GM12878 (cell line): ENCODE data around the gene SLC7A1. TPM values are rescaled to one million over a fixed set of nuclear protein-coding genes. Genes with fewer than 3 reads are reported as not detected.

Source experiments
- CREB1 ChIP-seq: IDR thresholded peaks from 2 replicates; pipeline ENCODE4 v1.6.1; 2012; ENCODE audit warnings: low read depth, mild to moderate bottlenecking, inconsistent platforms
- FOXM1 ChIP-seq: IDR thresholded peaks from 2 replicates; pipeline ENCODE4 v1.6.1; 2012; ENCODE audit warnings: low read depth, mild to moderate bottlenecking, inconsistent platforms, low read length, moderate library complexity
- HCFC1 ChIP-seq: fragments of 150-350 bp; IDR thresholded peaks from 2 replicates; pipeline ENCODE4 v1.6.1; 2014; ENCODE audit warnings: low read length
- HDAC2 ChIP-seq: fragments of 200-600 bp; sonication (generic); IDR thresholded peaks from 2 replicates; pipeline ENCODE4 v1.6.1; 2017
- HDGF ChIP-seq: fragments of 450-650 bp; IDR thresholded peaks from 2 replicates; pipeline ENCODE4 v1.6.1; 2016; ENCODE audit warnings: antibody characterized with exemption
- RELA ChIP-seq: fragments of 450-650 bp; IDR thresholded peaks from 2 replicates; pipeline ENCODE4 v1.8.0; 2014; ENCODE audit warnings: borderline replicate concordance; ENCODE audit not compliant: partially characterized antibody
- ZBTB11 ChIP-seq: fragments of 450-650 bp; formaldehyde crosslinking; IDR thresholded peaks from 2 replicates; pipeline ENCODE4 v1.5.0; 2022; ENCODE audit warnings: mild to moderate bottlenecking, missing genetic modification characterization
- ZBTB4 ChIP-seq: fragments of 450-650 bp; formaldehyde crosslinking; IDR thresholded peaks from 2 replicates; pipeline ENCODE4 v1.4.0; 2022; ENCODE audit warnings: mild to moderate bottlenecking, moderate library complexity
- polyA plus RNA-seq, 11 experiments: library from polyadenylated mRNA; depleted of rRNA in 4 of 11; unstranded in 6 of 11; stranded (reverse) in 5 of 11; fragments of >200 nt; fragmentation: Nextera tagmentation in 4 of 11; fragmentation: Illumina TruSeq in 1 of 11; extraction: Ambion mirVana in 4 of 11; extraction: Trizol in 1 of 11; gene quantifications; 1 replicate in 1 of 11; 2 replicates in 10 of 11; pipeline versions ENCODE4 v1.2.1 to v1.2.3, GENCODE V29; 2011 to 2016; ENCODE audit warnings: inconsistent platforms in 2 of 11, missing spikeins in 2 of 11, low read depth in 1 of 11
- total RNA-seq, 4 experiments: library from RNA; depleted of rRNA in 3 of 4; stranded (reverse); fragments of >200 nt in 3 of 4; fragmentation: Illumina TruSeq in 1 of 4; extraction: Trizol in 1 of 4; gene quantifications; 2 replicates each; pipeline versions ENCODE4 v1.2.1 to v1.2.3, GENCODE V29; 2013 to 2021

The SLC7A1 gene
- total and polyA plus RNA-seq, 10 of the 15 experiments (the other 5 are each of a cell fraction or from before 2014, with no cell fraction given): 6.4 to 91.7 (median 23.4) TPM

- TF ChIP-seq ZBTB4 (CRISPR knock-in tag) (no peak), CREB1 (no peak), HCFC1 (no peak), RELA (no peak), ZBTB11 (no peak), HDAC2 (no peak), FOXM1 (no peak), HDGF (no peak)
Measured at GRCh38 chr13:29487466-29488454, 107.7 kb downstream of the SLC7A1 start (continued).
